T-helper 9 cell (primary cell): ENCODE measurements around the gene PFKFB4.

Experiments used
- DNase-seq: peaks from one replicate; pipeline ENCODE4 v3.0.0-alpha.2; 2020

PFKFB4 gene

GRCh38 chr3:48584836-48585235, 28.2 kb upstream of the PFKFB4 start:
- no peak for DNase-seq

GRCh38 chr3:48581621-48582481, 25.2 kb upstream of the PFKFB4 start:
- DNase-seq = no peak

GRCh38 chr3:48576647-48577046, 20.0 kb upstream of the PFKFB4 start:
- no peak for DNase-seq

- DNase-seq = no peak
Measured at GRCh38 chr3:48575366-48575765, 18.8 kb upstream of the PFKFB4 start.

- no peak for DNase-seq
Measured at GRCh38 chr3:48573973-48574585, 17.5 kb upstream of the PFKFB4 start.

GRCh38 chr3:48572517-48572916, 15.9 kb upstream of the PFKFB4 start:
- no peak for DNase-seq

- DNase-seq = no peak
Measured at GRCh38 chr3:48571938-48572337, 15.3 kb upstream of the PFKFB4 start.

GRCh38 chr3:48569808-48570450, 13.3 kb upstream of the PFKFB4 start:
- no peak for DNase-seq

- no peak for DNase-seq
Measured at GRCh38 chr3:48569400-48569799, 12.8 kb upstream of the PFKFB4 start.

- DNase-seq = no peak
Measured at GRCh38 chr3:48568476-48568875, 11.9 kb upstream of the PFKFB4 start.

GRCh38 chr3:48567500-48567899, 10.9 kb upstream of the PFKFB4 start:
- DNase-seq = no peak

GRCh38 chr3:48567090-48567489, 10.5 kb upstream of the PFKFB4 start:
- no peak for DNase-seq

- DNase-seq = no peak
Measured at GRCh38 chr3:48566401-48566760, 9.8 kb upstream of the PFKFB4 start.

GRCh38 chr3:48565591-48566400, 9.2 kb upstream of the PFKFB4 start:
- no peak for DNase-seq

- DNase-seq = no peak
Measured at GRCh38 chr3:48565186-48565585, 8.6 kb upstream of the PFKFB4 start.

- DNase-seq = no peak
Measured at GRCh38 chr3:48564667-48565066, 8.1 kb upstream of the PFKFB4 start.

GRCh38 chr3:48564022-48564421, 7.4 kb upstream of the PFKFB4 start:
- no peak for DNase-seq

- no peak for DNase-seq
Measured at GRCh38 chr3:48563382-48563918, 6.8 kb upstream of the PFKFB4 start, which contains the start of gene UCN2. Gene UCN2, minus strand, starts transcription at chr3:48563781. Its CDS starts 657 bp downstream, at chr3:48563124.

- no peak for DNase-seq
Measured at GRCh38 chr3:48562367-48563095, 5.9 kb upstream of the PFKFB4 start.

GRCh38 chr3:48561045-48561736, 4.6 kb upstream of the PFKFB4 start:
- DNase-seq = no peak

- no peak for DNase-seq
Measured at GRCh38 chr3:48560648-48561018, 4.0 kb upstream of the PFKFB4 start.
